ENCODE data around the gene ASB18.

The ASB18 gene

GRCh38 chr2:236161531-236161930 lies 102.7 kb downstream of the ASB18 start:
- DNase-seq (no peak), ATAC-seq (no peak)
- H3K9me3 Mint-ChIP-seq: no peaks in the 10 kb centered on the region
- no peak overlapping the region for H3K4me3 Mint-ChIP-seq
- H3K4me1 Mint-ChIP-seq: peaks cover 5% of the 10 kb centered on the region
- no peak overlapping the region for H3K27ac Mint-ChIP-seq
- peaks cover 99% of the 10 kb centered on the region for H3K27me3 Mint-ChIP-seq

GRCh38 chr2:236161082-236161462 lies 103.1 kb downstream of the ASB18 start:
- peaks cover 99% of the 10 kb centered on the region for H3K27me3 Mint-ChIP-seq

GRCh38 chr2:236160366-236161081 lies 103.7 kb downstream of the ASB18 start:
- H3K9me3 Mint-ChIP-seq: no peaks in the 10 kb centered on the region
- H3K4me3 Mint-ChIP-seq: no peak overlapping the region
- H3K27me3 Mint-ChIP-seq: peaks cover 99% of the 10 kb centered on the region
- H3K4me1 Mint-ChIP-seq: no peaks in the 10 kb centered on the region
- ATAC-seq: no peak
- H3K27ac Mint-ChIP-seq: peak overlapping the region in 1 of 2 donors; percentile 12
- DNase-seq: no peak

More at GRCh38 chr2:236161082-236161462, 103.1 kb downstream of the ASB18 start:
- Mint-ChIP-seq H3K27ac (no peak overlapping the region), H3K4me1 (peaks cover under 1% of the 10 kb centered on the region), H3K4me3 (no peak overlapping the region), H3K9me3 (no peaks in the 10 kb centered on the region)
- ATAC-seq (no peak), DNase-seq (no peak)

- H3K4me1 Mint-ChIP-seq: no peaks in the 10 kb centered on the region
- no peak for ATAC-seq
- peaks cover 0 to under 1% of the 10 kb centered on the region in 2 donors for H3K9me3 Mint-ChIP-seq
- H3K4me3 Mint-ChIP-seq: no peak overlapping the region
- H3K27ac Mint-ChIP-seq: no peak overlapping the region
- peaks cover 99% of the 10 kb centered on the region for H3K27me3 Mint-ChIP-seq
- DNase-seq: no peak
These were observed 104.4 kb downstream of the ASB18 start for GRCh38 chr2:236159778-236160170.

GRCh38 chr2:236158969-236159777 lies 105.0 kb downstream of the ASB18 start:
- Mint-ChIP-seq H3K4me3 (no peak overlapping the region), H3K9me3 (peaks cover 5 to 6% of the 10 kb centered on the region in 2 donors), H3K4me1 (no peaks in the 10 kb centered on the region), H3K27me3 (peaks cover 99% of the 10 kb centered on the region), H3K27ac (no peak overlapping the region)
- ATAC-seq (no peak), DNase-seq (no peak)

- Mint-ChIP-seq H3K27ac (no peak overlapping the region), H3K4me3 (no peak overlapping the region), H3K4me1 (no peaks in the 10 kb centered on the region), H3K9me3 (peaks cover 8 to 14% of the 10 kb centered on the region in 2 donors), H3K27me3 (peaks cover 87% of the 10 kb centered on the region)
- ATAC-seq (no peak), DNase-seq (no peak)
These were observed 106.2 kb downstream of the ASB18 start for GRCh38 chr2:236157815-236158498.

- Mint-ChIP-seq H3K4me3 (no peak overlapping the region), H3K9me3 (peaks cover 8 to 20% of the 10 kb centered on the region in 2 donors), H3K27me3 (peaks cover 81% of the 10 kb centered on the region), H3K27ac (no peak overlapping the region), H3K4me1 (no peaks in the 10 kb centered on the region)
- no peak for ATAC-seq
- DNase-seq: no peak
These were observed 106.8 kb downstream of the ASB18 start for GRCh38 chr2:236157366-236157765.

- DNase-seq (no peak), ATAC-seq (no peak)
- Mint-ChIP-seq H3K4me1 (no peaks in the 10 kb centered on the region), H3K9me3 (peaks cover 8 to 20% of the 10 kb centered on the region in 2 donors), H3K27ac (no peak overlapping the region), H3K27me3 (peaks cover 76% of the 10 kb centered on the region), H3K4me3 (no peak overlapping the region)
These were observed 107.4 kb downstream of the ASB18 start for GRCh38 chr2:236156860-236157194.

GRCh38 chr2:236156095-236156859 lies 107.9 kb downstream of the ASB18 start:
- Mint-ChIP-seq H3K27me3 (peaks cover 70% of the 10 kb centered on the region), H3K4me3 (no peak overlapping the region), H3K27ac (no peak overlapping the region), H3K4me1 (no peaks in the 10 kb centered on the region), H3K9me3 (peaks cover 8 to 20% of the 10 kb centered on the region in 2 donors)
- peak; percentile 18 for ATAC-seq
- DNase-seq: no peak

GRCh38 chr2:236155406-236155805 lies 108.8 kb downstream of the ASB18 start:
- peaks cover 8 to 20% of the 10 kb centered on the region in 2 donors for H3K9me3 Mint-ChIP-seq
- no peak for DNase-seq
- no peak overlapping the region for H3K4me3 Mint-ChIP-seq
- ATAC-seq: no peak
- peaks cover 62% of the 10 kb centered on the region for H3K27me3 Mint-ChIP-seq
- no peak overlapping the region for H3K27ac Mint-ChIP-seq
- no peaks in the 10 kb centered on the region for H3K4me1 Mint-ChIP-seq

GRCh38 chr2:236146436-236146835 lies 117.8 kb downstream of the ASB18 start:
- Mint-ChIP-seq H3K9me3 (no peaks in the 10 kb centered on the region), H3K27me3 (peaks cover 32% of the 10 kb centered on the region), H3K4me3 (no peak overlapping the region), H3K27ac (no peak overlapping the region), H3K4me1 (no peaks in the 10 kb centered on the region)
- DNase-seq (no peak), ATAC-seq (no peak)

GRCh38 chr2:236143811-236144210 lies 120.4 kb downstream of the ASB18 start:
- H3K4me1 Mint-ChIP-seq: no peaks in the 10 kb centered on the region
- no peak for ATAC-seq
- H3K27ac Mint-ChIP-seq: no peak overlapping the region
- no peaks in the 10 kb centered on the region for H3K9me3 Mint-ChIP-seq
- no peak overlapping the region for H3K4me3 Mint-ChIP-seq
- no peak for DNase-seq
- peaks cover 41% of the 10 kb centered on the region for H3K27me3 Mint-ChIP-seq

Measured in stimulated activated naive CD8-positive, alpha-beta T cell treated with anti-CD3 and anti-CD28 coated beads, Interleukin-15, amount 100 ng/mL, for 72 hours (primary cell).